ENCODE results near the gene PCAT7. TPM values are rescaled to one million over a fixed set of nuclear protein-coding genes. Genes with fewer than 3 reads are reported as not detected.
"Not testable (repeated sequence)": the region's sequence is repeated elsewhere in the genome, so short reads cannot be mapped to it uniquely, and the experiment has no call there.

PCAT7 gene
- polyA plus RNA-seq, 1 donor: 0.84 TPM

- H3K4me1 ChIP-seq (ENCODE audit: control insufficient read depth, insufficient read depth, low read length): no peaks in the 10 kb centered on the region
- DNase-seq: no peak
- no CpG with 5 or more reads among the region's 6 CpGs for WGBS (ENCODE audit: insufficient coverage, low lambda C conversion rate)
- no peaks in the 10 kb centered on the region for H3K36me3 ChIP-seq (ENCODE audit: control insufficient read depth, insufficient read depth, low read length)
- no peak overlapping the region for H3K4me3 ChIP-seq (ENCODE audit: low read length)
- no peaks in the 10 kb centered on the region for H3K9me3 ChIP-seq (ENCODE audit: control insufficient read depth, low read depth, low read length)
- H3K27me3 ChIP-seq (ENCODE audit: control insufficient read depth, insufficient read depth, low read length): no peaks in the 10 kb centered on the region
- no peak overlapping the region for H3K27ac ChIP-seq (ENCODE audit: low read length)
Measured at GRCh38 chr9:94584555-94584954, 29.7 kb downstream of the PCAT7 start.

DNA sequence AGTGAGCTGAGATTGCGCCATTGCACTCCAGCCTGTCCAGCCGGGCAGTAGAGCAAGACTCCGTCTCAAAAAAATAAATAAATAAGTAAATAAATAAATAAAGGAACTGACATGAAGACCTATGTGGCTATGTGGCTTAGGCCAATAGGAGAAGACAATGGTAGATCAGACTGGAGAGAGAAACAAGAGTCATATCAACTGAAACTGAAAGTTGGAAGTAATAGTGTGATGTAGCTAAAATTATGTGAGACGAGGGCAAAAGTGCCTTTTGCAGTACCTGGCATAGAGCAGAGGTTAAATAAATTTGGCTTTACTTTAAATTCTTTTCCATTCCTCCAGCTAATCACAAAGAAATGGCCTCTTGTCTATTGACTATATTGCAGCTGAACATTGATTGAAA, 31.4 kb downstream of the PCAT7 start:
- H3K4me3 ChIP-seq (ENCODE audit: low read length): no peak overlapping the region
- 100% methylated on average over 2 of the region's 4 CpGs for WGBS (ENCODE audit: insufficient coverage, low lambda C conversion rate)
- H3K36me3 ChIP-seq (ENCODE audit: control insufficient read depth, insufficient read depth, low read length): no peaks in the 10 kb centered on the region
- peak in 1 of 2 donors; percentile 35 for DNase-seq
- no peak overlapping the region for H3K27ac ChIP-seq (ENCODE audit: low read length)
- no peaks in the 10 kb centered on the region for H3K9me3 ChIP-seq (ENCODE audit: control insufficient read depth, low read depth, low read length)
- H3K27me3 ChIP-seq (ENCODE audit: control insufficient read depth, insufficient read depth, low read length): no peaks in the 10 kb centered on the region
- H3K4me1 ChIP-seq (ENCODE audit: control insufficient read depth, insufficient read depth, low read length): no peaks in the 10 kb centered on the region

- Histone ChIP-seq H3K27ac (ENCODE audit: low read length) (no peak overlapping the region), H3K9me3 (ENCODE audit: control insufficient read depth, low read depth, low read length) (no peaks in the 10 kb centered on the region), H3K36me3 (ENCODE audit: control insufficient read depth, insufficient read depth, low read length) (no peaks in the 10 kb centered on the region), H3K4me3 (ENCODE audit: low read length) (no peak overlapping the region), H3K4me1 (ENCODE audit: control insufficient read depth, insufficient read depth, low read length) (no peaks in the 10 kb centered on the region), H3K27me3 (ENCODE audit: control insufficient read depth, insufficient read depth, low read length) (no peaks in the 10 kb centered on the region)
- no peak for DNase-seq
- 0% methylated on average over 1 of the region's 9 CpGs for WGBS (ENCODE audit: insufficient coverage, low lambda C conversion rate)
Measured at GRCh38 chr9:94586814-94587213, 31.9 kb downstream of the PCAT7 start.

GRCh38 chr9:94588681-94589080, 33.8 kb downstream of the PCAT7 start:
- 80% methylated on average over 1 of the region's 9 CpGs for WGBS (ENCODE audit: insufficient coverage, low lambda C conversion rate)
- H3K36me3 ChIP-seq (ENCODE audit: control insufficient read depth, insufficient read depth, low read length): no peaks in the 10 kb centered on the region
- H3K4me3 ChIP-seq (ENCODE audit: low read length): no peak overlapping the region
- H3K9me3 ChIP-seq (ENCODE audit: control insufficient read depth, low read depth, low read length): no peaks in the 10 kb centered on the region
- H3K4me1 ChIP-seq (ENCODE audit: control insufficient read depth, insufficient read depth, low read length): no peaks in the 10 kb centered on the region
- DNase-seq: no peak
- no peak overlapping the region for H3K27ac ChIP-seq (ENCODE audit: low read length)
- H3K27me3 ChIP-seq (ENCODE audit: control insufficient read depth, insufficient read depth, low read length): no peaks in the 10 kb centered on the region

DNA sequence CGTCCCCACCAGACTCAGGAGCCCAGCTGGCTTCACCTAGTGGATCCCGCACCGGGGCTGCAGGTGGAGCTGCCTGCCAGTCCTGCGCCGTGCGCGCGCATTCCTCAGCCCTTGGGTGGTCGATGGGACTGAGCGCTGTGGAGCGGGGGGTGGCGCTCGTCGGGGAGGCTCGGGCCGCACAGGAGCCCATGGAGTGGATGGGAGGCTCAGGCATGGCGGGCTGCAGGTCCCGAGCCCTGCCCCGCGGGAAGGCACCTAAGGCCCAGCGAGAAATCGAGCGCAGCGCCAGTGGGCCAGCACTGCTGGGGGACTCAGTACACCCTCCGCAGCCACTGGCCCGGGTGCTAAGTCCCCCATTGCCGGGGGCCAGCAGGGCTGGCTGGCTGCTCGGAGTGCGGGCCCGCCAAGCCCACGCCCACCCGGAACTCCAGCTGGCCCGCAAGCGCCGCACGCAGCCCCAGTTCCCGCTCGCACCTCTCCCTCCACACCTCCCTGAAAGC, 36.2 kb downstream of the PCAT7 start:
- not testable (repeated sequence) for H3K9me3 ChIP-seq (ENCODE audit: control insufficient read depth, low read depth, low read length); H3K36me3 ChIP-seq (ENCODE audit: control insufficient read depth, insufficient read depth, low read length); DNase-seq; H3K4me1 ChIP-seq (ENCODE audit: control insufficient read depth, insufficient read depth, low read length); H3K4me3 ChIP-seq (ENCODE audit: low read length); H3K27me3 ChIP-seq (ENCODE audit: control insufficient read depth, insufficient read depth, low read length); H3K27ac ChIP-seq (ENCODE audit: low read length)
- WGBS (ENCODE audit: insufficient coverage, low lambda C conversion rate): no CpG with 5 or more reads among the region's 38 CpGs

- no CpG with 5 or more reads among the region's 8 CpGs for WGBS (ENCODE audit: insufficient coverage, low lambda C conversion rate)
- Histone ChIP-seq H3K9me3 (ENCODE audit: control insufficient read depth, low read depth, low read length) (no peaks in the 10 kb centered on the region), H3K4me3 (ENCODE audit: low read length) (no peak overlapping the region), H3K27ac (ENCODE audit: low read length) (no peak overlapping the region), H3K36me3 (ENCODE audit: control insufficient read depth, insufficient read depth, low read length) (no peaks in the 10 kb centered on the region), H3K27me3 (ENCODE audit: control insufficient read depth, insufficient read depth, low read length) (no peaks in the 10 kb centered on the region), H3K4me1 (ENCODE audit: control insufficient read depth, insufficient read depth, low read length) (no peaks in the 10 kb centered on the region)
- no peak for DNase-seq
Measured at GRCh38 chr9:94591876-94592275, 37.0 kb downstream of the PCAT7 start.

DNA sequence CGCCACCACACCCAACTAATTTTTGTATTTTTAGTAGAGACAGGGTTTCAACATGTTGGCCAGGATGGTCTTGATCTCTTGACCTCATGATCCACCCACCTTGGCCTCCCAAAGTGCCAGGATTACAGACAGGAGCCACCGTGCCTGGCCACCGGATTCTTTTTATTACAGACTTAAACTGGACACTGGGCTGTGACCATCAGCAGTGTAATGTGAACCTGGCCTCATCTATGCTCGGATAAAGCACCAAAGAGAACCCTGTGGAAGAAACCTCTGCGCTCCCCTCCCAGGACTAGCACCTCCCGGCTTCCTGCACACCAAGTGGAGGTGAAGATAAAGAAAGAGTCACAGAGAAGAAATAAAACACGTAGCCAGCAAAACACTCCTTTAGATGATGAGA, 37.8 kb downstream of the PCAT7 start:
- DNase-seq; H3K27me3 ChIP-seq (ENCODE audit: control insufficient read depth, insufficient read depth, low read length); H3K9me3 ChIP-seq (ENCODE audit: control insufficient read depth, low read depth, low read length); H3K36me3 ChIP-seq (ENCODE audit: control insufficient read depth, insufficient read depth, low read length); H3K27ac ChIP-seq (ENCODE audit: low read length); H3K4me1 ChIP-seq (ENCODE audit: control insufficient read depth, insufficient read depth, low read length); H3K4me3 ChIP-seq (ENCODE audit: low read length): not testable (repeated sequence)
- 80% methylated on average over 1 of the region's 7 CpGs for WGBS (ENCODE audit: insufficient coverage, low lambda C conversion rate)

DNA sequence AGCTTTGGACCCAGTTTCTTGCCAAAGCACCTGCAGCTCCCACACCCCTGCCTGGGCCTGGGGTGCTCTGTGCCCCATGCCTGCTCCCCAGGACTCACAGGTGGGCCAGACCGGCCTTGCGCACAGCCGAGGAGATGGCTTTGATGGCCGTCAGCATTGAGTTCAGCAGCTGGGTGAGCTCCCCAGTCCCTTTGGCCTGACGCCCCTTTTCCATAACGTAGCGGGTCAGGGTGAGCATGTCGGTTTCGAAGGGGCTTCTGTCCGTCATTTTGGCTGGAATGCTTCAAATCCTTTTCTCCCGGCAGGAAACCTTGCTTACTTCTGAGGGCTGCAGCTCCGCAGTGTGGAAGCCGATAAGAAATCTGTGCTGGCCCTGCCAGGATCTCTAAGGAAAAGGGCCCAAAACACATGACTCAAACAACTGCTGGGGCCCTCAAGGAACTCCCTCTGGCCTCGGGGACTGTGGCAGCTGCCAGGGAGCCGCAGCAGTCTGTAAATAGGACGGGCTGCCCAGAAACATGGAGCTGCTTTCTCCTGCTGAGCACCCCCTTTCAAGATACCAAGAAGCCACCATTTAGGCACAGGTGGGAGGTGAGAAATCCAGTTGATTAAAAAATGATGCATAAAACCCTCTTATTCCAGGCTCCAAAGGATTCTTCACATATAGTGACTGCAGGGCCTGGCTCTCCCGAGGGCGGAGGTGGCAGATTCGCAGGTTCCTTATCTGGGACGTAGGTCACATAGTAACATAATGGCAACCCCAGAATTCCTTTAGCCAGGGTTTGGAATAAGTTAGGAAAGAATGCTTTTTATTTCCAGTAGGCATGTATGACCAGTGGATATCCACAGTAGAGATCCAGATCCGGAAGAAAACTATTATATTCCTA, 38.8 kb downstream of the PCAT7 start, which contains the start of gene FBP2:
Gene FBP2, minus strand, starts transcription at position 366 of the 887 bp plus-strand sequence. Its CDS starts 98 bp downstream, at position 268.
- DNase-seq: no peak
- Histone ChIP-seq H3K4me3 (ENCODE audit: low read length) (no peak within 1 kb of the TSS), H3K27ac (ENCODE audit: low read length) (no peak within 1 kb of the TSS), H3K9me3 (ENCODE audit: control insufficient read depth, low read depth, low read length) (no peaks in the 10 kb centered on the region), H3K27me3 (ENCODE audit: control insufficient read depth, insufficient read depth, low read length) (no peaks in the 10 kb centered on the region), H3K4me1 (ENCODE audit: control insufficient read depth, insufficient read depth, low read length) (no peaks in the 10 kb centered on the region), H3K36me3 (ENCODE audit: control insufficient read depth, insufficient read depth, low read length) (no peaks in the 10 kb centered on the region)
- WGBS (ENCODE audit: insufficient coverage, low lambda C conversion rate): 100% methylated on average over 1 of the region's 21 CpGs

DNA sequence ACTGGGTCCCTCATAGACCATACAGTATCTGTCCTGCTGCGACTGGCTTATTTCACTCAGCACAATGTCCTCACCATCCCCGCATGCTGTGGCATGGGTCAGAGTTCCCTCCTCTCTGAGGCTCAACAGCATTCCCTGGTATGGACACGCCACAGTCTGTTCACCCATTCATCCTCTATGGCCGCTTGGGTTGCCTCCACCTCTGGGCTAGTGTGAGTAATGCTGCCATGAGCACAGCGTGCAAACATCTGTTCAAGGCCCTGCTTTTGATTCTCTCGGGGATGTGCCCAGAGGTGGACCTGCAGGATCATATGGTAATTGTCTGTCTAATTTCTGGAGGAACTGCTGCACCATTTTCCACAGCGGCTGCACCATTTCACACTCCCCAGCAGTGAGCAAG, 44.2 kb downstream of the PCAT7 start:
- WGBS (ENCODE audit: insufficient coverage, low lambda C conversion rate): 100% methylated on average over 1 of the region's 7 CpGs
- no peak overlapping the region for H3K27ac ChIP-seq (ENCODE audit: low read length)
- H3K27me3 ChIP-seq (ENCODE audit: control insufficient read depth, insufficient read depth, low read length): no peaks in the 10 kb centered on the region
- no peak for DNase-seq
- peaks cover 22% of the 10 kb centered on the region for H3K4me1 ChIP-seq (ENCODE audit: control insufficient read depth, insufficient read depth, low read length)
- H3K9me3 ChIP-seq (ENCODE audit: control insufficient read depth, low read depth, low read length): no peaks in the 10 kb centered on the region
- H3K36me3 ChIP-seq (ENCODE audit: control insufficient read depth, insufficient read depth, low read length): peaks cover 2% of the 10 kb centered on the region
- no peak overlapping the region for H3K4me3 ChIP-seq (ENCODE audit: low read length)

DNA sequence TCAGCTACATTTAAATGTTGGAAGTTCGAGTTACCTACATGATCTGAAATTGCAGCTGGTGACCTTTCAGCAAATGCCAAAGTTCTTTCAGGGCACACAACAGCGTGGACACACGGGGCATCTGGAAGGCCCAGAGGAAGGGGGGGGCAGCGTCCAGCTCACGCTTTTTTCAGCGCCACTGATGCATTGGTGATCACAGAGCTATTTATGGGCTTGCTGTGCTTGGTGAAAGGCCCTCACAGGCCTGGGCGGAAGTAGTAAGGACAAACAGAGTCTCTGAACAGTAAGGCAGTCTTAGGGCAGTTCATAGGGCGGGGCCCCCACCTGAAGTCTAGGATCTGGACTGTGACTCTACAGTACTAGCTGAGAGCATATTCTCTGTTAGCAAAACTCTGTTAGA, 45.4 kb downstream of the PCAT7 start:
- peaks cover 9% of the 10 kb centered on the region for H3K36me3 ChIP-seq (ENCODE audit: control insufficient read depth, insufficient read depth, low read length)
- DNase-seq: peak; percentile 29 to 59
- 80% methylated on average over 1 of the region's 8 CpGs for WGBS (ENCODE audit: insufficient coverage, low lambda C conversion rate)

More for the DNA sequence above, 45.4 kb downstream of the PCAT7 start:
- Histone ChIP-seq H3K4me1 (ENCODE audit: control insufficient read depth, insufficient read depth, low read length) (peaks cover 33% of the 10 kb centered on the region), H3K27ac (ENCODE audit: low read length) (peak overlapping the region; percentile 41), H3K9me3 (ENCODE audit: control insufficient read depth, low read depth, low read length) (no peaks in the 10 kb centered on the region), H3K4me3 (ENCODE audit: low read length) (no peak overlapping the region), H3K27me3 (ENCODE audit: control insufficient read depth, insufficient read depth, low read length) (no peaks in the 10 kb centered on the region)

All from large intestine (tissue), 3 donors.